Adrenal gland (tissue), 5 donors: ENCODE data around the gene INVS.

Experiments
- POLR2A ChIP-seq, 2 donors: fragments of 450-650 bp; IDR thresholded peaks; one replicate each; pipeline ENCODE4 v1.6.1; 2017; ENCODE audit warnings: antibody characterized with exemption in 2 of 2, mild to moderate bottlenecking in 2 of 2, moderate library complexity in 1 of 2
- TF ChIP-seq, protein P1 (sequence below), 6 experiments: fragments of 450-650 bp in 4 of 6; fragments of 200-600 bp in 2 of 6; sonication (generic) in 1 of 6; IDR thresholded peaks; 1 replicate in 5 of 6; 2 replicates in 1 of 6; pipeline versions ENCODE4 v1.5.1 to v1.8.0; 2016 to 2021; ENCODE audit warnings: antibody characterized with exemption in 6 of 6, mild to moderate bottlenecking in 2 of 6, moderate library complexity in 1 of 6
- donor health status: DM: no; HTN: no; CAD: no.

DNA sequence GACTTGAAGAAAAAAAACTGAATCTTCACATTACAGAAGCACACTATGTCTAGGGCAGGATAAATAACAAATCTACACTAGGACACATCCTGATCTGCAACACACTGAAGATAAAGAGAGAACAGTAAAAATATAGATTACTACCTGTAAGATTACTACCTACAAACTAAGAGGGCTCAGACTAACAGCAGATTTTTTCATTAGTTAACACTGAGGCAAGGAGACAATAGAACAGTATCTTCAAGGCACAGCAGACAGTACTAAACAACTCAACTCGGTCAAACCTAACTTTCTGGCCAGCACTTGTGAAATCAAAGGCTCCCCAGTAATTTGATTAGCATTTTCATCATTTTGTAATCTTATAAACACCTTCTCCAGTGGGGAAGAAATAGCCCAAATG, 207.2 kb downstream of the INVS start:
- TF ChIP-seq, protein P1, sequence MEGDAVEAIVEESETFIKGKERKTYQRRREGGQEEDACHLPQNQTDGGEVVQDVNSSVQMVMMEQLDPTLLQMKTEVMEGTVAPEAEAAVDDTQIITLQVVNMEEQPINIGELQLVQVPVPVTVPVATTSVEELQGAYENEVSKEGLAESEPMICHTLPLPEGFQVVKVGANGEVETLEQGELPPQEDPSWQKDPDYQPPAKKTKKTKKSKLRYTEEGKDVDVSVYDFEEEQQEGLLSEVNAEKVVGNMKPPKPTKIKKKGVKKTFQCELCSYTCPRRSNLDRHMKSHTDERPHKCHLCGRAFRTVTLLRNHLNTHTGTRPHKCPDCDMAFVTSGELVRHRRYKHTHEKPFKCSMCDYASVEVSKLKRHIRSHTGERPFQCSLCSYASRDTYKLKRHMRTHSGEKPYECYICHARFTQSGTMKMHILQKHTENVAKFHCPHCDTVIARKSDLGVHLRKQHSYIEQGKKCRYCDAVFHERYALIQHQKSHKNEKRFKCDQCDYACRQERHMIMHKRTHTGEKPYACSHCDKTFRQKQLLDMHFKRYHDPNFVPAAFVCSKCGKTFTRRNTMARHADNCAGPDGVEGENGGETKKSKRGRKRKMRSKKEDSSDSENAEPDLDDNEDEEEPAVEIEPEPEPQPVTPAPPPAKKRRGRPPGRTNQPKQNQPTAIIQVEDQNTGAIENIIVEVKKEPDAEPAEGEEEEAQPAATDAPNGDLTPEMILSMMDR (IDR thresholded peaks at IDR 0.05): no peak
- TF ChIP-seq POLR2A (IDR thresholded peaks at IDR 0.05): no peak
